CD4-positive, CD25-positive, alpha-beta regulatory T cell (primary cell): ENCODE data around the gene SLC13A2. TPM values are rescaled to one million over a fixed set of nuclear protein-coding genes. Genes with fewer than 3 reads are reported as not detected.

Experiments
- ATAC-seq, 2 donors: fragments of 150-1000 bp; cut with Tn5 transposase; one replicate each; pipeline ENCODE4 v1.10.0; 2021; ENCODE audit warnings: low read depth in 2 of 2, moderate number of reproducible peaks in 2 of 2, moderate library complexity in 1 of 2
- DNase-seq, 3 donors: peaks; one replicate each; pipeline versions ENCODE4 v3.0.0 to v3.0.0-alpha.2; 2012 to 2022; ENCODE audit warnings: mixed read lengths in 1 of 3
- H3K27ac ChIP-seq: one replicate; pipeline ENCODE4 v1.7.0; 2013; ENCODE audit warnings: mild to moderate bottlenecking, low read length; ENCODE audit not compliant: insufficient read depth, poor library complexity, severe bottlenecking
- H3K27me3 ChIP-seq: one replicate; pipeline ENCODE4 v1.7.0; 2013; ENCODE audit warnings: low read length; ENCODE audit not compliant: control insufficient read depth, insufficient read depth
- H3K36me3 ChIP-seq: one replicate; pipeline ENCODE4 v1.7.0; 2013; ENCODE audit warnings: mild to moderate bottlenecking, low read length, moderate library complexity; ENCODE audit not compliant: control insufficient read depth, insufficient read depth
- H3K4me1 ChIP-seq: 2 replicates; pipeline ENCODE4 v1.7.0; 2013; ENCODE audit warnings: mild to moderate bottlenecking, low read length; ENCODE audit not compliant: insufficient read depth, control insufficient read depth, poor library complexity, severe bottlenecking
- H3K4me3 ChIP-seq: one replicate; pipeline ENCODE4 v1.7.0; 2013; ENCODE audit warnings: low read depth, mild to moderate bottlenecking, low read length, moderate library complexity
- H3K9me3 ChIP-seq, 2 experiments: 1 replicate in 1 of 2; 2 replicates in 1 of 2; pipeline ENCODE4 v1.7.0; 2013; ENCODE audit warnings: low read length in 2 of 2, mild to moderate bottlenecking in 1 of 2, moderate library complexity in 1 of 2; ENCODE audit not compliant: control insufficient read depth in 2 of 2
- H3K27ac Mint-ChIP-seq, 3 donors: one replicate each; pipeline ENCODE4 v1.8.0; 2020 to 2022; ENCODE audit warnings: mild to moderate bottlenecking in 3 of 3, mixed read lengths in 3 of 3, moderate library complexity in 2 of 3
- H3K27me3 Mint-ChIP-seq: one replicate; pipeline ENCODE4 v1.8.0; 2022; ENCODE audit warnings: mild to moderate bottlenecking, mixed read lengths
- H3K36me3 Mint-ChIP-seq: one replicate; pipeline ENCODE4 v1.8.0; 2020; ENCODE audit warnings: mixed read lengths
- H3K4me1 Mint-ChIP-seq, 4 donors: one replicate each; pipeline ENCODE4 v1.8.0; 2020 to 2022; ENCODE audit warnings: mixed read lengths in 4 of 4, mild to moderate bottlenecking in 1 of 4
- H3K4me3 Mint-ChIP-seq, 4 donors: one replicate each; pipeline ENCODE4 v1.8.0; 2020 to 2022; ENCODE audit warnings: mild to moderate bottlenecking in 4 of 4, mixed read lengths in 4 of 4, moderate library complexity in 3 of 4
- H3K9me3 Mint-ChIP-seq, 7 donors: one replicate each; pipeline ENCODE4 v1.8.0; 2020 to 2022; ENCODE audit warnings: mixed read lengths in 7 of 7, mild to moderate bottlenecking in 3 of 7, moderate library complexity in 2 of 7
- polyA plus RNA-seq, 4 donors: library from polyadenylated mRNA; unstranded; fragments of 300-500 nt; fragmentation: Illumina TruSeq; gene quantifications; one replicate each; pipeline ENCODE4 v1.2.3, GENCODE V29; 2021
- total RNA-seq: library from RNA; stranded (reverse); gene quantifications from one replicate; pipeline ENCODE4 v1.2.3, GENCODE V29; 2022

SLC13A2 gene
- total and polyA plus RNA-seq, 5 donors from 2014 or later: not detected

DNA sequence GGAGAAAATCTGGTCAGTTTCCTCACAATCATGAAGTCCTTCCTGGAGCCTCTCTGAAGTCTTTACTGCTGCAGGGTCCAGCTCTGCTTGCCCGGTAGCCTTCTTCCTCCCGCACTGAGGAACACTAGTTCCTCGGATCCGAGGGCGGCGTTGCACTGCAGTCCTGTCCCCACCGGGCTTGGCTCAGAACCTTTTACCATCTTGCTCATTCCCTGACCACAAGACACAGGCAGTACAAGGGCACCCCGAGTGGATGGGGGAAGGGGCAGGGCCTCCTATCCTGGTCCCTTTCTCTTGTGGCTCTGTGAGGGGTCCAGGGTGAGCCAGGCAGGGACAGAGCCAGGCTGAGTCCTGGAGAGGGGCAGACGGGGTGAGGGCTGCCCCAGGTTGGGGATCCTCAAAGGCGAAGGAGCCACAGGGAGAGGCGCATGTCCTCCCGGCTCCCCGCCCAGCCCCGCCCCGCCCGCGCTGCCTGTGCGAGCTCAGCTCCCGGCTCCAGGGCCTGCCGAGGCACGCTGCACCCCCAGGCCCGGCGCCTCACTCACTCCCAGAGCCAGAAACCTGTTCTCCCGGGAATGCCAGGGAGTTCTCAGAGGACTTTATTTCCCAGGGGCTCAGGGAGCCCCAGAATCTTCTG, 34.2 kb downstream of the SLC13A2 start:
- H3K36me3 Mint-ChIP-seq: no peaks in the 10 kb centered on the region
- DNase-seq (no peak), ATAC-seq (no peak)
- Histone ChIP-seq H3K9me3 (no peaks in the 10 kb centered on the region), H3K4me3 (no peak overlapping the region), H3K27me3 (peaks cover 6% of the 10 kb centered on the region), H3K27ac (no peak overlapping the region), H3K36me3 (no peaks in the 10 kb centered on the region), H3K4me1 (no peaks in the 10 kb centered on the region)
- H3K27me3 Mint-ChIP-seq: peaks cover 44% of the 10 kb centered on the region
- no peak overlapping the region for H3K27ac Mint-ChIP-seq
- no peaks in the 10 kb centered on the region for H3K9me3 Mint-ChIP-seq
- no peak overlapping the region for H3K4me3 Mint-ChIP-seq
- H3K4me1 Mint-ChIP-seq: no peaks in the 10 kb centered on the region

DNA sequence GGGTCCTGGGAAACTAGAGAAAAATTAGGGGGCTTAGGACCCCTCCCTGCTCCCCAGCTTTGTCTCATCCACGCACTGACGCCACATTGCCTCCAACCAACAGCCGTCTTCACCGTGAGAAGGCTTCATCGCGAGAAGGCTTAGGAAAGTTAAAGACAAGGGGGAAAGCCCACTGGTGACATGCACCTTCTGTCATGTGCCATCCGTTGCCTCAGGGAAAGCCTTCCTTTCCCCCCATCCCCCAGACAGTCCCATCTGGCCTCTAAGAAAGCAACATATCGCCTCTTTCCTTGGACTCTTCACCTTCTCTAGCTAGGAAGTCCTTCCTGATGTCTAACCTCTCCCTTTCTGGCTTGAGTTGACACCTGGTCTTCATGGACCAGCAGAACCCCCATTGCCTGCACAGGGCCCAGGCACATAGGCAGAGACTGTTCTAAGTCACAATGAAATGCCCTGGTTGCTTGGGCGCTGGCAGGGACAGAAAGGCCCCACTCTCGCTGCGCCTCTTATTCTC, 34.8 kb downstream of the SLC13A2 start:
- no peak overlapping the region for H3K4me3 Mint-ChIP-seq
- Histone ChIP-seq H3K4me1 (no peaks in the 10 kb centered on the region), H3K4me3 (no peak overlapping the region), H3K9me3 (no peaks in the 10 kb centered on the region), H3K27me3 (peaks cover 6% of the 10 kb centered on the region), H3K36me3 (no peaks in the 10 kb centered on the region), H3K27ac (no peak overlapping the region)
- H3K4me1 Mint-ChIP-seq: no peaks in the 10 kb centered on the region
- no peak for ATAC-seq
- H3K27ac Mint-ChIP-seq: no peak overlapping the region
- no peaks in the 10 kb centered on the region for H3K9me3 Mint-ChIP-seq
- no peak for DNase-seq
- no peaks in the 10 kb centered on the region for H3K36me3 Mint-ChIP-seq
- peaks cover 44% of the 10 kb centered on the region for H3K27me3 Mint-ChIP-seq

DNA sequence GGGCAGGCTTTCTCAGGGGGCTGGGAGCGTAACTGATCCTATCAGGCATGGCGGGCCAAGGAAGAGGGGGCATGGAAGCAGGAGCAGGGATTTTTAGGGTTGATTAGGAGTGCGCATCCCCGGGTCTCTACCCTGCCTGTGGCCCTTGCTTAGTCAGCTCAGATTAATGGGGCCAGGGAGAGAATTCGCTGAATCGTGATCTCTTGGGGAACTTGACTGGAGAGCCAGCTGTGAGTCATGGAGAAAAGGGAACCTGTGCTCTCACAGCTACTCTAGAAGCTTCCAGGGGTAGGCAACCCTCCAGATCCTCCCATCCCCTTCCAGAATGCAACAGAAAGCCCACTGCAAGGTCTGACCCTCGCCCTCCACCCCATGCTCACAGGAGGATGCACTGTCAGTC, 36.3 kb downstream of the SLC13A2 start:
- H3K9me3 Mint-ChIP-seq: no peaks in the 10 kb centered on the region
- no peak for DNase-seq
- peaks cover 37% of the 10 kb centered on the region for H3K27me3 Mint-ChIP-seq

DNA sequence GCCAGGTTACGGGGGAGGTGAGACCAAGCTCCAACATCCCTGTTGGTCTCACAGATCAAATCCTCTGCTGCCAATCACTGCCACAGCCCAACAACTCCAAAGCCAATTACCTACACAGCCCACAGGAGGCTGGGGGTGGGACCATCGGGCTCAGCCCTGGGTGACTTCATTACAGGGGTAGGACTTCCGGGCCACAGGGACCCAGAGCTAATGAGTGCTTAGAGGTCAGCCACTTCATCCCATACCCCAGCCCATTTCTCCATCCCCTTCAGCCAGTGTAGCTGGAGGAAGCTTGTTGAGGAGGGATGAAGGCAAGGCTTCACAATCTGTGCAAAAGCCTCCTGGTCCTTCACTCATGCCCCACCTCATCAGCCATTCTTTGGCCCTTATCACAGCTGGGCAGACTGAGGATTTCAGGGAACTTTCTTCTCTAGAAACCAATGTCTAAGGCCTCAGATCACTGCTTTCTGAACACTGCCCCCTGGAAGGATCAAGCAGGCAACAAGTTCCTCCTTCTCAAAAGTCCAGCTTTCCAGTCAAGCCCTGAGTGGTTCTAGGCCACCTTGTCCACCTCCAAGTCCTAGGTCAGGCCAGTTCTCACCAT, 38.5 kb downstream of the SLC13A2 start:
- ATAC-seq: no peak
- Mint-ChIP-seq H3K36me3 (no peaks in the 10 kb centered on the region), H3K27ac (no peak overlapping the region)

More for the DNA sequence above, 36.3 kb downstream of the SLC13A2 start:
- H3K4me3 ChIP-seq: no peak overlapping the region
- Mint-ChIP-seq H3K4me3 (no peak overlapping the region), H3K36me3 (no peaks in the 10 kb centered on the region), H3K4me1 (no peaks in the 10 kb centered on the region), H3K27ac (no peak overlapping the region)
- H3K36me3 ChIP-seq: no peaks in the 10 kb centered on the region
- no peaks in the 10 kb centered on the region for H3K4me1 ChIP-seq
- H3K9me3 ChIP-seq: no peaks in the 10 kb centered on the region
- peaks cover 6% of the 10 kb centered on the region for H3K27me3 ChIP-seq
- no peak for ATAC-seq
- no peak overlapping the region for H3K27ac ChIP-seq

DNA sequence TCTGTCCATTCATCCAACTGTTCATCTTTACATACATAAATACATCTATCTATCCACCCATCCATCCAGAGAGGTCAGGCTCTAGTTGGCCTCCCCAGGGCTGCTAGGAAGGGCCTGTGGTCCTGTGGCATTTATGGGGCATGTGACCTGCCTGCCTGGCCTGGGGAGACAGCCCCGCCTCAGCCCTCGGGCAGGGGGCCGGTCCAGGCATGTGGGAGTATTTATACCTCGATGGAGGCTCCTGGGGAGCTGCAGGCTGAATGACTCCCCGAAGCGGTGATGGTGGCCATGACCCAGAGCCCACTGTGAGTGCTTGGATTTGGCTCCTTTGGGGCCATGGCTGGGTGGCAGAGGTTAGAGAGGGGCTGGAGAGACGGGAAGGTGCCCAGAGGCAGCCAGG, 40.0 kb downstream of the SLC13A2 start:
- Mint-ChIP-seq H3K27ac (peak overlapping the region in 1 of 3 donors; percentile 68), H3K36me3 (no peaks in the 10 kb centered on the region), H3K27me3 (peaks cover 38% of the 10 kb centered on the region), H3K4me1 (no peaks in the 10 kb centered on the region), H3K9me3 (no peaks in the 10 kb centered on the region), H3K4me3 (no peak overlapping the region)
- no peak for ATAC-seq
- Histone ChIP-seq H3K27me3 (peaks cover 6% of the 10 kb centered on the region), H3K36me3 (no peaks in the 10 kb centered on the region), H3K27ac (no peak overlapping the region), H3K4me3 (no peak overlapping the region), H3K9me3 (no peaks in the 10 kb centered on the region), H3K4me1 (no peaks in the 10 kb centered on the region)
- DNase-seq: no peak

More for the DNA sequence above, 38.5 kb downstream of the SLC13A2 start:
- Mint-ChIP-seq H3K4me3 (no peak overlapping the region), H3K4me1 (no peaks in the 10 kb centered on the region), H3K9me3 (no peaks in the 10 kb centered on the region), H3K27me3 (peaks cover 42% of the 10 kb centered on the region)
- Histone ChIP-seq H3K27me3 (peaks cover 6% of the 10 kb centered on the region), H3K36me3 (no peaks in the 10 kb centered on the region), H3K4me1 (no peaks in the 10 kb centered on the region), H3K9me3 (no peaks in the 10 kb centered on the region), H3K27ac (no peak overlapping the region), H3K4me3 (no peak overlapping the region)
- DNase-seq: no peak

DNA sequence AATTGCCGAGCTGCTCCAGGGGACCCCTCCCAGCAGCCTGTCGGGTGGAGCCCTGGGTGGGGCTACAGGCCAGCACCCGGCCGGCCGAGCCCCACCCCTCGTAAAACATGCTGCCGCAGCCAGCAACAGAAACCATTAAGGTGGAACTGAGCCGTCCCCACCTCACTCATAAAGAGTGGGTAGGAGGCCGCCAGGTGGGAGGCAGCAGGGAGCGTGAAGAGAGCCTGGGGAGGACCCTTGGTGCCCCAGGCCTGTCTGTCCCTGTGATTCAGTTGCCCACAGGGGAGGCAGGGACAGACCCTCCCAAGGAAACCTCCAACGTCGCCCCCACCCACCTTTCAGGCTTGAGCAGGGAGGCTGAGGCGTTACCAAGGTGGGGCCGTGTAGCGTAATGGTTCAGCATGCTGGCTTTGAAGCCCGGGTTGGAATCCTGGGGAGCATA, 41.1 kb downstream of the SLC13A2 start:
- peaks cover 6% of the 10 kb centered on the region for H3K27me3 ChIP-seq
- Mint-ChIP-seq H3K27me3 (peaks cover 34% of the 10 kb centered on the region), H3K4me3 (no peak overlapping the region)

DNA sequence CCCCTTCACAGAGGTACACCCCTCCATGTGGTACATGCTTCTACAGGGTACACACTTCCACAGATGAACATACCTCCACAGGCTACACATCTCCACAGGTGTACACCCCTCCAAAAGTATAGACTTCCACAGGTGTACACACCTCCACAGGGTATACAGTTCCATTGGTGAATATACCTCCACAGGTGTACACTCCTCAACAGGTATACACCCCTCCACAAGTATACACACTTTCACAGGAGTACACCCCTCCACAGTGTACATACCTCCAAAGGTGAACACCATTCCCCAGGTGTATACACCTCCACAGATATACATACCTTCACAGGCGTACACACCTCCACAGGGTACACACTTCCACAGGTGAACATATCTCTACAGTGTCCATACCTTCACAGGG, 42.1 kb downstream of the SLC13A2 start:
- peaks cover 28% of the 10 kb centered on the region for H3K27me3 Mint-ChIP-seq
- H3K9me3 Mint-ChIP-seq: no peaks in the 10 kb centered on the region
- no peaks in the 10 kb centered on the region for H3K36me3 Mint-ChIP-seq
- Histone ChIP-seq H3K27ac (no peak overlapping the region), H3K27me3 (peaks cover 6% of the 10 kb centered on the region), H3K4me3 (no peak overlapping the region), H3K4me1 (no peaks in the 10 kb centered on the region), H3K36me3 (no peaks in the 10 kb centered on the region), H3K9me3 (no peaks in the 10 kb centered on the region)
- H3K4me3 Mint-ChIP-seq: no peak overlapping the region
- H3K4me1 Mint-ChIP-seq: no peaks in the 10 kb centered on the region
- no peak for DNase-seq
- ATAC-seq: no peak
- no peak overlapping the region for H3K27ac Mint-ChIP-seq

More for the DNA sequence above, 41.1 kb downstream of the SLC13A2 start:
- H3K36me3 ChIP-seq: no peaks in the 10 kb centered on the region
- Mint-ChIP-seq H3K36me3 (no peaks in the 10 kb centered on the region), H3K4me1 (no peaks in the 10 kb centered on the region), H3K9me3 (no peaks in the 10 kb centered on the region), H3K27ac (no peak overlapping the region)
- H3K4me3 ChIP-seq: no peak overlapping the region
- H3K9me3 ChIP-seq: no peaks in the 10 kb centered on the region
- ATAC-seq: no peak
- no peak overlapping the region for H3K27ac ChIP-seq
- DNase-seq: no peak
- H3K4me1 ChIP-seq: no peaks in the 10 kb centered on the region

DNA sequence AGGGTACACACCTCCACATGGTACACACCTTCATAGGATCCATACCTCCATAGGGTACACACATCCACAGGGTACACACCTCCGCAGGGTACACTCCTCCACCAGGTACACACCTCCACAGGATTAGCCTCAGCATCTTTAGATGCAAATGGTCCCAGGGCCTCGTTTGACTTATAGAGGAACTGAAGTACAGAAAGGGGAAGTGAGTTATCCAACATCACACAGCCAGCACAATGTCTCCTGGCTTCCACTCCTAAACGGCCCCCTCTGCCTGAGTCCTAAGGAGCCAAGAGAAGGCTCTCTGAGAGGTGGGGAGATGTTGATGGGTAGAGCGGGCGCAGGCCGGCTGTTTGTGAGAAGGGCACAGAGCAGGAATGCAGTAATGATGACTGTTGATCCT, 44.7 kb downstream of the SLC13A2 start:
- no peaks in the 10 kb centered on the region for H3K4me1 Mint-ChIP-seq
- H3K9me3 Mint-ChIP-seq: no peaks in the 10 kb centered on the region

More for the DNA sequence above, 44.7 kb downstream of the SLC13A2 start:
- Histone ChIP-seq H3K4me1 (no peaks in the 10 kb centered on the region), H3K4me3 (no peak overlapping the region), H3K27ac (no peak overlapping the region), H3K9me3 (no peaks in the 10 kb centered on the region), H3K36me3 (no peaks in the 10 kb centered on the region), H3K27me3 (no peaks in the 10 kb centered on the region)
- H3K27me3 Mint-ChIP-seq: peaks cover 9% of the 10 kb centered on the region
- no peaks in the 10 kb centered on the region for H3K36me3 Mint-ChIP-seq
- no peak for DNase-seq
- no peak overlapping the region for H3K4me3 Mint-ChIP-seq
- no peak overlapping the region for H3K27ac Mint-ChIP-seq
- ATAC-seq: no peak
